ENCODE results near the gene SURF4.
"Not testable (repeated sequence)": the region's sequence is repeated elsewhere in the genome, so short reads cannot be mapped to it uniquely, and the experiment has no call there.

Gene SURF4

DNA sequence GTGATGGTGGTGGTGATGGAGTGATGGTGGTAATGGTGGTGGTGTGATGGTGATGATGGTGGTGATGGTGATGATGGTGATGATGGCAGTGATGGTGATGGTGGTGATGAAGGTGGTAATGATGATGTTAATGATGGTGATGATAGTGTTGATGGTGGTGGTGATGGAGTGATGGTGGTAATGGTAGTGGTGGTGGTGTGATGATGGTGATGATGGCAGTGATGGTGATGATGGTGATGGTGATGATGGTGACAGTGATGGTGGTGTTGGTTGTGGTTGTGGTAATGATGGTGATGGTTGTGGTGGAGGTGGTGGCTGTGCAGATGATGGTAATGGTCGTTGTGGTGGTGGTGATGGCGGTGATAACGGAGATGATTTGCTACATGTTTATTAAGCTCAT lies 7.6 kb upstream of the SURF4 start:
- DNase-seq (ENCODE audit: low read depth): no peak
- no peak overlapping the region for H3K4me3 ChIP-seq (ENCODE audit: low read depth, low read length)
- in situ Hi-C loops (cut with HindIII; ENCODE audit: low sequenced_read_pairs): no loop called here
- TF ChIP-seq, protein P1, sequence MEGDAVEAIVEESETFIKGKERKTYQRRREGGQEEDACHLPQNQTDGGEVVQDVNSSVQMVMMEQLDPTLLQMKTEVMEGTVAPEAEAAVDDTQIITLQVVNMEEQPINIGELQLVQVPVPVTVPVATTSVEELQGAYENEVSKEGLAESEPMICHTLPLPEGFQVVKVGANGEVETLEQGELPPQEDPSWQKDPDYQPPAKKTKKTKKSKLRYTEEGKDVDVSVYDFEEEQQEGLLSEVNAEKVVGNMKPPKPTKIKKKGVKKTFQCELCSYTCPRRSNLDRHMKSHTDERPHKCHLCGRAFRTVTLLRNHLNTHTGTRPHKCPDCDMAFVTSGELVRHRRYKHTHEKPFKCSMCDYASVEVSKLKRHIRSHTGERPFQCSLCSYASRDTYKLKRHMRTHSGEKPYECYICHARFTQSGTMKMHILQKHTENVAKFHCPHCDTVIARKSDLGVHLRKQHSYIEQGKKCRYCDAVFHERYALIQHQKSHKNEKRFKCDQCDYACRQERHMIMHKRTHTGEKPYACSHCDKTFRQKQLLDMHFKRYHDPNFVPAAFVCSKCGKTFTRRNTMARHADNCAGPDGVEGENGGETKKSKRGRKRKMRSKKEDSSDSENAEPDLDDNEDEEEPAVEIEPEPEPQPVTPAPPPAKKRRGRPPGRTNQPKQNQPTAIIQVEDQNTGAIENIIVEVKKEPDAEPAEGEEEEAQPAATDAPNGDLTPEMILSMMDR (IDR thresholded peaks at IDR 0.05; ENCODE audit: low read depth, low read length, missing control alignments): no peak

DNA sequence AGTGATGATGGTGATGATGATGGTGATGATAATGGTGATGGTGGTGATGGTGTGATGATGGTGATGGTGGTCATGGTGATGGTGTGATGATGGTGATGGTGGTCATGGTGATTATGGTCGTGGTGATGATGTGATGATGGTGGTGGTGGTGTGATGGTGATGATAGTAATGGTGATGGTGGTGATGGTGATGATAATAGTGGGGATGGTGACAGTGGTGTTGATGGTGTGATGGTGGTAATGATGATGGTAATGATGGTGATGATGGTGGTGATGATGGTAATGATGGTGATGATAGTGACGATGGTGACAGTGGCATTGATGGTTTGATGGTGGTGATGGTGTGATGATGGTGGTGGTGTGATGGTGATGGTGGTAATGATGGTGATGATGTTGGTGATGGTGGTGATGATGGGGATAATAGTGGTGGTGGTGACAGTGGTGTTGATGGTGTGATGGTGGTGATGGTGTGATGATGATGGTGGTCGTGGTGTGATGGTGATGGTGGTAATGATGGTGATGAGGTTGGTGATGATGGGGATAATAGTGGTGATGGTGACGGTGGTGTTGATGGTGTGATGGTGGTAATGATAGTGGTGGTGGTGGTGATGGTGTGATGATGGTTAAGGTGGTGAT lies 6.8 kb upstream of the SURF4 start:
- TF ChIP-seq, protein P1 (IDR thresholded peaks at IDR 0.05; ENCODE audit: low read depth, low read length, missing control alignments): no peak
- in situ Hi-C loops (cut with HindIII; ENCODE audit: low sequenced_read_pairs): no loop called here
- no peak for DNase-seq (ENCODE audit: low read depth)
- no peak overlapping the region for H3K4me3 ChIP-seq (ENCODE audit: low read depth, low read length)

DNA sequence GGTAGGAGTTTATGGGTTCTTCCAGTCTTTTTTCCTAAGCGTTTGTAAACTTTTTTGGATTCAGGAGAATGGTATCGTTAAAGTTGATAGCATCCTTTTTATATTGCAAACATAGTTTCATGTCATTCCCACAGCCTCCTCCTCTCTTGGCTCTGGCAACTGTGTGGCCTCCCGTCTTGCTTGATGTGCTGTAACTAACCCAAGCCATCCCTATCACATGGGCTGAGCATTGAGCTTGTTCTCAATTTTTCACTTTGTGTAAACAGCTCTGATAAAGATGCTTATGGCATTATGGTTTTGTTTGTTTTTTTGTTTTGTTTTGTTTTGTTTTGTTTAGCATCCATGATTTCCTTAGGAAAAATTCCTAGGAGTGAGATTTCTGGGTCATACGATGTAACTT lies 4.9 kb upstream of the SURF4 start:
- TF ChIP-seq, protein P1 (IDR thresholded peaks at IDR 0.05; ENCODE audit: low read depth, low read length, missing control alignments): no peak
- H3K4me3 ChIP-seq (ENCODE audit: low read depth, low read length): no peak overlapping the region
- no peak for DNase-seq (ENCODE audit: low read depth)
- in situ Hi-C loops (cut with HindIII; ENCODE audit: low sequenced_read_pairs): no loop called here

DNA sequence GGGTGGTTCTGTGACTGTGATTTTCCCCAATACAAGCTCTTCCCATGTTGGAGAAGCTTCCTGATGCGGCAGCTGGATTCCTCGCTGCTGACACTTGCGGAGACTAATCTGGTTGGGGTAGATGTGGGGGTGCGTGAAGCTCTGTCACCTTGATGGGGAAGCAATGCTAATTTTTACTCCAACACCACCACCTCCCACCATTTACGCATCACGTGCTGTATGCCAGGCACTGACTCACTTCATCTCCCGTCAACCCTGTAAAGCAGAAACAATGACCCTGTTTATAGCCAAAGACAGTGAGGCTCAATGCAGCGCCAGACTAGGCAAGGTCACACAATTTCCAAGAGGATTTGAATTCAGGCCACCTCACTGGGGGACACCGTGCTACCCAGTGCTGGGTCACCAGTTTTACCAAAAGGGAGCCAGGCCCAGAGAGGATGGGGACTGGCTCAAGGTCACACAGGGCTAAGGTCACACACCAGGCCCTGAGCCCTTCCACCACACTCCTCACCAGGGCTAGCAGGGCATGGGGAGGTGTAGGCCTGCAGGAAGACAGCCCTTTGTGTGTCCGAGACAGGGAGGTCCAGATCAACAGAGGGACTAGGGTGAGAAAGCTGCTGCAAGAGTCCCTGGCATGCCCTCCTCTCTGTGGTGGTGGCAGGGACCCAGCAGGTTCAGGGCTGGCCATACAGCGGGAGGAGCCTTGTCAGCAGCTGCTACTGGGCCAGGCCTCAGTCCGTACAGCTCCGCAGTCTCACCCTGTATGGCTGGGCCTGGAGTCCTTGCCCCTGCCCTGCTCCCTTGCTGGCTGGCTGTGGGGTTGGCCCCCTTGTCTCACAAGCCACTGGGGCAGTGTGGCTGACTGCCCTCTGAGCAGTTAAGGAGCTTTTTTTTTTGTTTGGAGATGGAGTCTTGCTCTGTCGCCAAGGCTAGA lies 3.6 kb upstream of the SURF4 start:
- TF ChIP-seq, protein P1 (IDR thresholded peaks at IDR 0.05; ENCODE audit: low read depth, low read length, missing control alignments): no peak
- H3K4me3 ChIP-seq (ENCODE audit: low read depth, low read length): no peak overlapping the region
- in situ Hi-C loops (cut with HindIII; ENCODE audit: low sequenced_read_pairs): loop anchor here (5.0 kb wide), 1 partner anchor 88 kb away; no protein-coding TSS in a partner anchor
- no peak for DNase-seq (ENCODE audit: low read depth)

DNA sequence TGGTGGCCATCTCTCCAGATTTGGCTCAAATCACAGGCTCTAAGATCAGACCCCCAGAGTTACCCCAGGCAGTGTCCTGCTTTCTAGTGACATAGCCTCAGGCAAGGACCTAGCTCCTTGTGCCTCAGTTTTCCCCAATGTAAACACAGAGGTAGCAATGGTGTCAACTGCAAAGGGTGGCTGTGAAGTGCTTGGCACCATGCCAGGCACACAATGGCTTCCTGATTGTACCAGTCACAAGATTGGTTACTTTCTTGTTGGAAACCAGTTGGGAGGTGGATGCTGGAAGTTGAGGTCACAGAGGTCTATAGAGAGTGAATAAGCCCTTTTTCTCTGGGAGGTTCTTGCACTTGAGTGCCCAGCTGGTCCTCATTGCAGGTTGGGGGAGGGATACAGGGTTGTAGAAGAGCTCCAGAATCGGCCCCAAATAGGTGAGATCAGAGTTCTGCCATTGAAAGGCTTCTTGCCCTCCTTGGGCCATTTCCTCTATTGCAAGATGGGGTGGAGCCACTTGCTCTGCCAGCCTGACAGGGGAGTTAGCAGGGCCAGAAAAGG lies 2.6 kb upstream of the SURF4 start:
- in situ Hi-C loops (cut with HindIII; ENCODE audit: low sequenced_read_pairs): loop anchor here (5.0 kb wide), 1 partner anchor 89 kb away; no protein-coding TSS in a partner anchor
- no peak for DNase-seq (ENCODE audit: low read depth)
- H3K4me3 ChIP-seq (ENCODE audit: low read depth, low read length): no peak overlapping the region
- TF ChIP-seq, protein P1 (IDR thresholded peaks at IDR 0.05; ENCODE audit: low read depth, low read length, missing control alignments): no peak

DNA sequence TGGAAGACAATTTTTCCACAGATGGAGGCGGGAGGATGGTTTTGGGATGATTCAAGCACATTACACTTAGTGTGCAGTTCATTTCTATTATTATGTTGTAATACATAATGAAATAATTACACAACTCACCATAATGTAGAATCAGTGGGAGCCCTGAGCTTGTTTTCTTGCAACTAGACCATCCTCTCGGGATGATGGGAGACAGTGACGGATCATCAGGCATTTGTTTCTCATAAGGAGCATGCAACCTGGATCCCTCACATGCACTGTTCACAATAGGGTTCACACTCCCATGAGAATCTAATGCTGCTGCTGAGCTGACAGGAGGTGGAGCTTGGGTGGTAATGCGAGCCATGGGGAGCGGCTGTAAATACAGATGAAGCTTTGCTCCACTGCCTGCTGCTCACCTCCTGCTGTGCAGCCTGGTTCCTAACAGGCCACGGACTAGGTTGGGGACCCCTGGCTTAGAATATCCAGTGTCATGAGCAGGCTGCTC lies 1.9 kb upstream of the SURF4 start:
- TF ChIP-seq, protein P1 (IDR thresholded peaks at IDR 0.05; ENCODE audit: low read depth, low read length, missing control alignments): no peak
- in situ Hi-C loops (cut with HindIII; ENCODE audit: low sequenced_read_pairs): loop anchor here (5.0 kb wide), 1 partner anchor 90 kb away; no protein-coding TSS in a partner anchor
- H3K4me3 ChIP-seq (ENCODE audit: low read depth, low read length): no peak overlapping the region
- no peak for DNase-seq (ENCODE audit: low read depth)

DNA sequence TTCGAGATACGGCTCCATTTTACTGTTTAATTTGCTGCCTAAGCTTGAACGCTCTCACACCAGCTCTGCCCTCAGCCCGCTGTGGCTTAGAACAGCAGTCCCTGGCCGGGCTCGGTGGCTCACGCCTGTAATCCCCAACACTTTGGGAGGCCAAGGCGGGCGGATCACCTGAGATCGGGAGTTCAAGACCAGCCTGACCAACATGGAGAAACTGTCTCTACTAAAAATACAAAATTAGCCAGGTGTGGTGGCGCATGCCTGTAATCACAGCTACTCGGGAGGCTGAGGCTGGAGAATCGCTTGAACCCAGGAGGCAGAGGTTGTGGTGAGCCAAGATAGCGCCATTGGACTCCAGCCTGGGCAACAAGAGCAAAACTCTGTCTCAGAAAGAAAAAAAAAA lies 1.4 kb upstream of the SURF4 start:
- not testable (repeated sequence) for H3K4me3 ChIP-seq (ENCODE audit: low read depth, low read length); DNase-seq (ENCODE audit: low read depth)
- in situ Hi-C loops (cut with HindIII; ENCODE audit: low sequenced_read_pairs): loop anchor here (5.0 kb wide), 1 partner anchor 90 kb away; no protein-coding TSS in a partner anchor
